A673 (cell line): Measurements from ENCODE around the gene TMEM214. TPM values are rescaled to one million over a fixed set of nuclear protein-coding genes. Genes with fewer than 3 reads are reported as not detected.

ENCODE experiments used
- BruUV-seq: library from RNA; stranded (reverse); fragments of 400-500 nt; replicated peaks from 2 replicates; lab custom pipeline; 2021; lab: Mats Ljungman, UMichigan
- CTCF ChIA-PET: fragments of 300-600 bp; sonication (Branson Sonifier 250); formaldehyde crosslinking; loops from one replicate; lab custom pipeline; 2022; ENCODE audit warnings: antibody characterized with exemption; lab: Charles Lee
- POLR2A ChIA-PET: fragments of 300-600 bp; sonication (Branson Sonifier 250); formaldehyde crosslinking; loops from one replicate; lab custom pipeline; 2022; ENCODE audit warnings: antibody characterized with exemption; ENCODE audit not compliant: low non-redundant PET; lab: Charles Lee
- DNase-seq: peaks from one replicate; pipeline ENCODE4 v3.0.0-alpha.2; 2015; ENCODE audit warnings: low spot score
- H3K27ac ChIP-seq: fragments of 200-600 bp; sonication (generic); 2 replicates; pipeline ENCODE4 v1.5.1; 2016; ENCODE audit warnings: mixed run types, low read depth, mild to moderate bottlenecking, mixed read lengths, antibody characterized with exemption, low read length; ENCODE audit not compliant: poor library complexity, severe bottlenecking
- H3K27me3 ChIP-seq: fragments of 200-600 bp; sonication (generic); replicated peaks from 2 replicates; pipeline ENCODE4 v1.6.1; 2017; ENCODE audit warnings: mixed run types, low read depth, mild to moderate bottlenecking, mixed read lengths, antibody characterized with exemption, low read length; ENCODE audit not compliant: insufficient read depth, poor library complexity
- H3K36me3 ChIP-seq: fragments of 200-600 bp; sonication (generic); 2 replicates; pipeline ENCODE4 v1.6.1; 2016; ENCODE audit warnings: mixed run types, mild to moderate bottlenecking, mixed read lengths, antibody characterized with exemption, low read length; ENCODE audit not compliant: insufficient read depth, poor library complexity, severe bottlenecking
- H3K4me1 ChIP-seq: fragments of 200-600 bp; sonication (generic); 2 replicates; pipeline ENCODE4 v1.6.1; 2017; ENCODE audit warnings: mixed run types, mild to moderate bottlenecking, mixed read lengths, antibody characterized with exemption, low read length; ENCODE audit not compliant: insufficient read depth, poor library complexity, severe bottlenecking
- H3K4me3 ChIP-seq: fragments of 200-600 bp; sonication (generic); 2 replicates; pipeline ENCODE4 v1.5.1; 2016; ENCODE audit warnings: low read depth, mixed run types, mild to moderate bottlenecking, mixed read lengths, low read length; ENCODE audit not compliant: poor library complexity, severe bottlenecking
- H3K9me3 ChIP-seq: fragments of 200-600 bp; sonication (generic); 2 replicates; pipeline ENCODE4 v1.6.1; 2016; ENCODE audit warnings: mixed run types, low read depth, mild to moderate bottlenecking, mixed read lengths, antibody characterized with exemption, low read length; ENCODE audit not compliant: poor library complexity, severe bottlenecking
- EZH2 ChIP-seq: fragments of 200-600 bp; sonication (generic); IDR thresholded peaks from 2 replicates; pipeline ENCODE4 v1.6.1; 2017; ENCODE audit warnings: borderline replicate concordance, low read depth, mild to moderate bottlenecking, mixed read lengths, antibody characterized with exemption, low read length; ENCODE audit not compliant: poor library complexity, severe bottlenecking
- intact Hi-C: fragments of 100-400 bp; cut with micrococcal nuclease; formaldehyde crosslinking; loops from one replicate; pipeline ENCODE4 v1.10.0; 2022; ENCODE audit not compliant: unreplicated experiment
- total RNA-seq: library from RNA; stranded (reverse); gene quantifications from 2 replicates; pipeline ENCODE4 v1.2.3, GENCODE V29; 2021
- TF ChIP-seq, protein P1 (sequence below): fragments of 300-800, 200-600 bp; sonication (generic); conservative IDR thresholded peaks from 2 replicates; pipeline ENCODE4 v1.5.1; 2017; ENCODE audit warnings: low read depth, mild to moderate bottlenecking, antibody characterized with exemption, low read length, moderate library complexity, mixed read lengths

The TMEM214 gene
- total RNA-seq, 1 experiment from 2014 or later, result 76.7 TPM

DNA sequence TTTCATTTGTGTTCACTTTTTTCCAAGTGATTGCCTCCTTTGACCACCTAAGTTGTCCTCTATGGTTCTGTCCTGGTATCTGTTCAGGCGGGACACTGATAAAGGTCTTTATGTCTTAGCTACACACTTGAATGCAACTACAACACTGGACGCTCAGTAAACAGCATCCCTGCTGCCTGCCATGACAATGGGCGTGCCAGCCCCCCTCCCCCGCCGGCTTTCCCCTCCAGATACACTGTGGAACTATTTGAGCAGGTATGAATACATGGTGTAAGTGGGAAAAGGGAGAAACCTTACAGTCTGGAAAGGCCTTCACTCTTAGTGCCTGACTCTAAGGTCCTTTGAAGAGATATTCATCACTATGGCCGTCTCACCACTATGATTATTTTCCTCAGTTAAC is 24.4 kb downstream of the TMEM214 start:
- no peak for DNase-seq

DNA sequence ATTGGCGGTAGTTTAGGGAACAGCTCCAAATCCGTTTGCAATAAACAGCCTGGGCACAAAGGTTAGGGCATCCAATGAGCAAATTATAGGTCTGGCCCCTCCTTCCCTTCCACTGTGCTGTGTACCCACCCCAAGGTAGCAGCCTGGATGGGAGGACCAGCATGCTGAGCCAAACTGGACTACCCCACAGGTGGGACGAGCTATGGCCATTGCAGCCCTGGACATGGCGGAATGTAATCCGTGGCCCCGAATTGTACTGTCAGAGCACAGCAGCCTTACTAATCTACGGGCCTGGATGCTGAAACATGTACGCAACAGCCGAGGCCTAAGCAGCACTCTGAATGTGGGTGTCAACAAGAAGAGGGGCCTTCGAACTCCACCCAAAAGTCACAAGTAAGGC is 25.4 kb downstream of the TMEM214 start:
- H3K27ac ChIP-seq, result no peak overlapping the region
- CTCF ChIA-PET, result no interaction called here
- no TSS peak for BruUV-seq
- POLR2A ChIA-PET, result no interaction called here
- H3K9me3 ChIP-seq, result no peaks in the 10 kb centered on the region
- H3K27me3 ChIP-seq, result no peaks in the 10 kb centered on the region
- H3K36me3 ChIP-seq, result peaks cover 49% of the 10 kb centered on the region
- H3K4me1 ChIP-seq, result no peaks in the 10 kb centered on the region
- TF ChIP-seq, protein P1, sequence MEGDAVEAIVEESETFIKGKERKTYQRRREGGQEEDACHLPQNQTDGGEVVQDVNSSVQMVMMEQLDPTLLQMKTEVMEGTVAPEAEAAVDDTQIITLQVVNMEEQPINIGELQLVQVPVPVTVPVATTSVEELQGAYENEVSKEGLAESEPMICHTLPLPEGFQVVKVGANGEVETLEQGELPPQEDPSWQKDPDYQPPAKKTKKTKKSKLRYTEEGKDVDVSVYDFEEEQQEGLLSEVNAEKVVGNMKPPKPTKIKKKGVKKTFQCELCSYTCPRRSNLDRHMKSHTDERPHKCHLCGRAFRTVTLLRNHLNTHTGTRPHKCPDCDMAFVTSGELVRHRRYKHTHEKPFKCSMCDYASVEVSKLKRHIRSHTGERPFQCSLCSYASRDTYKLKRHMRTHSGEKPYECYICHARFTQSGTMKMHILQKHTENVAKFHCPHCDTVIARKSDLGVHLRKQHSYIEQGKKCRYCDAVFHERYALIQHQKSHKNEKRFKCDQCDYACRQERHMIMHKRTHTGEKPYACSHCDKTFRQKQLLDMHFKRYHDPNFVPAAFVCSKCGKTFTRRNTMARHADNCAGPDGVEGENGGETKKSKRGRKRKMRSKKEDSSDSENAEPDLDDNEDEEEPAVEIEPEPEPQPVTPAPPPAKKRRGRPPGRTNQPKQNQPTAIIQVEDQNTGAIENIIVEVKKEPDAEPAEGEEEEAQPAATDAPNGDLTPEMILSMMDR, result no peak
- no peak for TF ChIP-seq EZH2
- H3K4me3 ChIP-seq, result no peak overlapping the region
- intact Hi-C loops, result no loop called here
- no peak for DNase-seq

More for the DNA sequence above, 24.4 kb downstream of the TMEM214 start:
- intact Hi-C loops, result no loop called here
- Histone ChIP-seq H3K27ac (no peak overlapping the region), H3K9me3 (no peaks in the 10 kb centered on the region), H3K4me3 (no peak overlapping the region), H3K4me1 (peaks cover 4% of the 10 kb centered on the region), H3K36me3 (peaks cover 52% of the 10 kb centered on the region), H3K27me3 (no peaks in the 10 kb centered on the region)
- no TSS peak for BruUV-seq
- TF ChIP-seq, protein P1, result no peak
- no peak for TF ChIP-seq EZH2
- ChIA-PET CTCF (no interaction called here), POLR2A (no interaction called here)

DNA sequence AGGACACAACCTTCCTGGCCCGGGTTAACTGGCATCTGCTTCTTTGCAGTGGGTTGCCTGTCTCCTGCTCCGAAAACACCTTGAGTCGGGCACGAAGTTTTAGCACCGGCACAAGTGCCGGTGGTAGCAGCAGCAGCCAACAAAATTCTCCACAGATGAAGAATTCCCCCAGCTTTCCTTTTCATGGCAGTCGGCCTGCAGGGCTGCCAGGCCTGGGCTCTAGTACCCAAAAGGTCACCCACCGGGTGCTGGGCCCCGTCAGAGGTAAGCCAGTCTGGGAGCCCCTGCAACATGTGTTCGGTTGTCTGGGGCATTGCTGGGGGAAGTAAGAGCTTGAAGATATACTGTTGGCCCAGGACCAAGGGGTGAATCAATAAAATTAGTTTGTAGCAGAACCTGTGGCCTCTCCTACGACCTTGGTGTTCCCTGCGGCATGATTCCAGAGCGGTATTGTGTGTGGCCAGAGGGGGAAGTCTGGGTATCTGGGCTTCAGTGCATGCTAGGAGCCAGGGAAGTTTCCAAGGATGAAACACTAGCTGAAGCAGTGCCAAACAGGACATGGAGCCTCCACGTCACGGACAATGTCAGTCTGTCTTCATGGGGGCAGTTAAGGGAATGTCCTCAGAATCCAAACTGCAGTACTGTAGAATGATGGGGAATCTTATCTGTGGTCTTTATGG is 26.5 kb downstream of the TMEM214 start:
- H3K4me3 ChIP-seq, result no peak overlapping the region
- no peak for DNase-seq
- intact Hi-C loops, result no loop called here
- POLR2A ChIA-PET, result no interaction called here
- peaks cover 38% of the 10 kb centered on the region for H3K36me3 ChIP-seq
- CTCF ChIA-PET, result no interaction called here
- no peak overlapping the region for H3K27ac ChIP-seq
- BruUV-seq, result no TSS peak
- no peaks in the 10 kb centered on the region for H3K27me3 ChIP-seq
- TF ChIP-seq, protein P1, result no peak
- TF ChIP-seq EZH2, result no peak
- no peaks in the 10 kb centered on the region for H3K4me1 ChIP-seq
- H3K9me3 ChIP-seq, result no peaks in the 10 kb centered on the region
